C4-2B (cell line): ENCODE results near the gene E4F1.

Source experiments
- ZFX ChIP-seq: fragments of 450-650 bp; IDR thresholded peaks from 2 replicates; pipeline ENCODE4 v1.6.1; 2017
- TF ChIP-seq, protein P1 (sequence below): fragments of 450-650 bp; conservative IDR thresholded peaks from 2 replicates; pipeline ENCODE4 v1.5.1; 2017; ENCODE audit warnings: mild to moderate bottlenecking

DNA sequence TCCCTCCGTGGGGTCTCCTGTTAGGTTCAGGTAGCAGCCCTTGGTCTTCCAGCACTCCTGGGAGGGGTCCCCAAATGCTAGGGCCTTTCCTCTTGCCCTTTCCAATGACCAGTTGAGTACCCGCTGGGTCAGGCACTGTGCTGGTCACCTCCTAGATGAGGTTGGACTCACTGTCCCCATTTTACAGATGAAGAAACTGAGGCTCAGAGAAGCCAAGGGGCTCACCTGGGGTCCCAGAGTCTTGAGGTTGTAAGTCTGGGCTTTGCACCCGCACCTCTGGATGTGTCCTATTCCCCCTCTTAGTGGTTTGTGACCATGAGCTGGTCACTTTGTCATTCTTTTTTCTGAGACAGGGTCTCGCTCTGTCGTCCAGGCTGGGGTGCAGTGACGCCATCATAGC, 25.6 kb upstream of the E4F1 start:
- TF ChIP-seq, protein P1, sequence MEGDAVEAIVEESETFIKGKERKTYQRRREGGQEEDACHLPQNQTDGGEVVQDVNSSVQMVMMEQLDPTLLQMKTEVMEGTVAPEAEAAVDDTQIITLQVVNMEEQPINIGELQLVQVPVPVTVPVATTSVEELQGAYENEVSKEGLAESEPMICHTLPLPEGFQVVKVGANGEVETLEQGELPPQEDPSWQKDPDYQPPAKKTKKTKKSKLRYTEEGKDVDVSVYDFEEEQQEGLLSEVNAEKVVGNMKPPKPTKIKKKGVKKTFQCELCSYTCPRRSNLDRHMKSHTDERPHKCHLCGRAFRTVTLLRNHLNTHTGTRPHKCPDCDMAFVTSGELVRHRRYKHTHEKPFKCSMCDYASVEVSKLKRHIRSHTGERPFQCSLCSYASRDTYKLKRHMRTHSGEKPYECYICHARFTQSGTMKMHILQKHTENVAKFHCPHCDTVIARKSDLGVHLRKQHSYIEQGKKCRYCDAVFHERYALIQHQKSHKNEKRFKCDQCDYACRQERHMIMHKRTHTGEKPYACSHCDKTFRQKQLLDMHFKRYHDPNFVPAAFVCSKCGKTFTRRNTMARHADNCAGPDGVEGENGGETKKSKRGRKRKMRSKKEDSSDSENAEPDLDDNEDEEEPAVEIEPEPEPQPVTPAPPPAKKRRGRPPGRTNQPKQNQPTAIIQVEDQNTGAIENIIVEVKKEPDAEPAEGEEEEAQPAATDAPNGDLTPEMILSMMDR: no peak
- TF ChIP-seq ZFX: no peak
